ENCODE measurements around the gene UAP1L1.
"Not testable (repeated sequence)": the region's sequence is repeated elsewhere in the genome, so short reads cannot be mapped to it uniquely, and the experiment has no call there.

UAP1L1 gene, protein sequence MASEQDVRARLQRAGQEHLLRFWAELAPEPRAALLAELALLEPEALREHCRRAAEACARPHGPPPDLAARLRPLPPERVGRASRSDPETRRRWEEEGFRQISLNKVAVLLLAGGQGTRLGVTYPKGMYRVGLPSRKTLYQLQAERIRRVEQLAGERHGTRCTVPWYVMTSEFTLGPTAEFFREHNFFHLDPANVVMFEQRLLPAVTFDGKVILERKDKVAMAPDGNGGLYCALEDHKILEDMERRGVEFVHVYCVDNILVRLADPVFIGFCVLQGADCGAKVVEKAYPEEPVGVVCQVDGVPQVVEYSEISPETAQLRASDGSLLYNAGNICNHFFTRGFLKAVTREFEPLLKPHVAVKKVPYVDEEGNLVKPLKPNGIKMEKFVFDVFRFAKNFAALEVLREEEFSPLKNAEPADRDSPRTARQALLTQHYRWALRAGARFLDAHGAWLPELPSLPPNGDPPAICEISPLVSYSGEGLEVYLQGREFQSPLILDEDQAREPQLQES

DNA sequence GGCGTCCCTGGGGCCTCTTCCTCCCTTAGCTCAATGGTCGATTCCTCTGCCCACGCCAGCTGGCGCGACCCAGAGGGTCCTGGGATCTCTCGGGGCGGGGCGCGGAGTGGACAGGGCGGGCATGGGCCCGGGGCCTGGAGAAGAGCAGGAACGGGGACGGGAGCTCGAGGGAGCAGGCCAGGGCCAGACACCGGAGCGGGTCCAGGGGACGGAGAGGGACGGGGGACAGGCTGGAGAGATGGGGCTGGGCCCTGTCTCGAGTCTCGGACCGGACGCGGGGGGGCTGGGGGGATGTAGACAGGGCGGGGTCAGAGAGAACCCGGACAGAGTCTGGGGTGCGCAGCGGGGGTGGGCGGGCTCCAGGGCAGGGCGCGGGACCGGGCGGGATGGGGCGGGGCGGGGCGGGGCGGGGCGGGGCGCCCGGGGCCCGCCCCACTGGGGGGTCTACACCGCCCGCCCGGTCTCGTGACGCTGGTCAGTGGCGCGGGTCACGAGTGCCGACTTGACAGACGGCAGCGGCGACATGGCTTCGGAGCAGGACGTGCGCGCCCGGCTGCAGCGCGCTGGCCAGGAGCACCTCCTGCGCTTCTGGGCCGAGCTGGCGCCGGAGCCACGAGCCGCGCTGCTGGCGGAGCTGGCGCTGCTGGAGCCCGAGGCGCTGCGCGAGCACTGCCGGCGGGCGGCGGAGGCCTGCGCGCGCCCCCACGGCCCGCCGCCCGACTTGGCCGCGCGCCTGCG lies at the start of gene UAP1L1:
TSS of gene UAP1L1 (plus strand) at position 508 of the 738 bp plus-strand sequence. CDS start at position 524, 16 bp downstream.
- FAIRE-seq: peak; percentile 89
- peak; percentile 62 for DNase-seq (ENCODE audit: low spot score)

DNA sequence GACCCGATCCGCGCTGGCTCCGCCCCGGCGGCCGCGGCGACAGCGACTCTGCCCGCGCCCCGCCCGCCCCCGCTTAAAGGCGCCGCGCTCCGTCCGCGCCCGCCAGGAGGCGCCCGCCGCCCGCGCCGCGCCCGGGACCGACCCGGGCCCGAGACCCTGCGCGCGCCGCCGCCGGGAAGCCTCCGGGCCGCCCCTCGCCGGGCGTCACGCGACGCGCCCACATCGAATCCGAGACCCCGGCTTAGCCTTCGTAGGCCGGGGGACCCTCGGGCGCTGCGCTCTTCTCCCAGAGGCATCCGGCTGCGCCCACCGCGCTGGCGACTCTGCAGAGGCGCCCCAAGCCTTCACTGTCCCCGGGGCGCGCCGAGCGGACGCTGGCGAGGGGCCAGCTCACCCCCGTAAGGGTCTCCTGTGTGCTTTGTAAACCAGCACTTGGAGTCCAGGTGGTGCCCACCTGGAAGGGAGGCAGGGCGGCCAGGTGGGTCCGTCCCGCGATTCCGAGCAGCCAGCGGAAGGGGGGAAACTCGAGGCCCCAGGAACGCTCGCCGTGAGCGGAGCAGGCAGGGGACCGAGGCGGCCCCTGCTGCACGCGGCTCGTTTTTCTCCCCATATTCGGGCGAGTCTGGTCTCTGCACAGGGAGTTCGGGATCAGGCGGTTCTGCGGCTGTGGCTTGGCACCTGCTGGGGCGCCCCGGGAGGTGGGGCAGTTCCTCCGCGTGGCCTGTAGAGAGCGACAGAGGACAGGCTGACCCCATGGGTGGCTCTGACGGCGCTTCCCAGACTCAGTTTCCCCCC lies 48.9 kb upstream of the UAP1L1 start:
- FAIRE-seq (no peak), DNase-seq (ENCODE audit: low spot score) (peak; percentile 86)

DNA sequence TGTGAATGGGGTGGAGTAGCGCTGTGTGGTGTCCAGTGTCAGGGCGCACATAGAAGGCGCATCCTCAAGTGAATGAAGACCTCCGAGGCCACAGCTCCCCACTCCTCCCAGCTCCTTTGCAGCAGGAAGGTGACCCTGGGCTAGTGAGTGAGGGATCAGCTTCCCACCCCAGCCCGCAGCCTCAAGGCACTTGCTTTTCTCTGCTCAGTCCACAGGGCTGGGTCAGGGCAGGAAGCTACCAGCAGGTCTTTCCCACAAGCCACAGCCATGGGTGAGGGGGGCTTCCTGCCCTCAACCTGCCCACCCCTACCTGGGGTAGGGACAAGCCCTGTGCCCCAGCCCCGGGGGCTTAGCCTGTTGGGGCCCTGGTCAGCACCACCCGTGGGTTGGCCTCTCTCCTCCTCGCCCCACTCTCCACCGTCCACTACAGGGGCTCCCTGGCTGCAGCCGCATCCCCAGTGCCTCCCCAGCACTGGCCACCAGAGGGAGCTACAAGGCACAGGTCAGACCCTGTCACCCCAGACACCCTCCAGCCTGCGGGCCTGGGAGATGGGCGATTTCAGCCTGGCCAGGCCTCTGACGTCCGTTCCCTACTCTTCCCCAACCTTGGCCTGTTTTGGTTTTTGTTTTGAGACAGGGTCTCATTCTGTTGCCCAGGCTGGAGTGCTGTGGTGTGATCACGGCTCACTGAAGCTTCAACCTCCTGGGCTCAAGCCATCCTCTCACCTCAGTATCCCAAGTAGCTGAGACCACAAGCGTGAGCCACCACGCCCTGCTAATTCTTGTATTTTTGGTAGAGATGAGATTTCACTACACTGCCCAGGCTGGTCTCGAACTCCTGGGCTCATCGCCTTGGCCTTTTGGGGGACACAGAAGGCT lies 48.0 kb upstream of the UAP1L1 start:
- peak; percentile 70 for DNase-seq (ENCODE audit: low spot score)
- peak; percentile 77 for FAIRE-seq

DNA sequence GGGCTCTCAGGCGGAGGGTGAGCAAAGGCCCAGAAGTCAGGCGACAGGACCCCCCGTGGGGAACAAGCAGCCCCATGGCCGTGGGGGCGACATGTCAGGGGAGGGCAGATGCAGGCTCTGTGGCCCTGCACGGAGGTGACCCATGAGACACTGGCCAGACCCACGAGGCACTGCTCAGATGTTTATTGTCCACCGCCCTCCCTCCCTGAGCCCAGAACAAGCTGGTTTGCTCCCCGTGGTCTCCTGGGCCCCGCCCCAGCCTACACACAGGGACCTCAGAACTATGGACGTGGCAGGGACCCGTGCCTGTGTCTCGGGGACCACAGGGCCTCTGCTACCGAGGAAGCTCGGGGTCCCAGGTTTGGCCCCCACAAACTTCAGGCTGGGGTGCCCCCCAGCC lies 47.3 kb upstream of the UAP1L1 start:
- DNase-seq (ENCODE audit: low spot score) (no peak), FAIRE-seq (no peak)

DNA sequence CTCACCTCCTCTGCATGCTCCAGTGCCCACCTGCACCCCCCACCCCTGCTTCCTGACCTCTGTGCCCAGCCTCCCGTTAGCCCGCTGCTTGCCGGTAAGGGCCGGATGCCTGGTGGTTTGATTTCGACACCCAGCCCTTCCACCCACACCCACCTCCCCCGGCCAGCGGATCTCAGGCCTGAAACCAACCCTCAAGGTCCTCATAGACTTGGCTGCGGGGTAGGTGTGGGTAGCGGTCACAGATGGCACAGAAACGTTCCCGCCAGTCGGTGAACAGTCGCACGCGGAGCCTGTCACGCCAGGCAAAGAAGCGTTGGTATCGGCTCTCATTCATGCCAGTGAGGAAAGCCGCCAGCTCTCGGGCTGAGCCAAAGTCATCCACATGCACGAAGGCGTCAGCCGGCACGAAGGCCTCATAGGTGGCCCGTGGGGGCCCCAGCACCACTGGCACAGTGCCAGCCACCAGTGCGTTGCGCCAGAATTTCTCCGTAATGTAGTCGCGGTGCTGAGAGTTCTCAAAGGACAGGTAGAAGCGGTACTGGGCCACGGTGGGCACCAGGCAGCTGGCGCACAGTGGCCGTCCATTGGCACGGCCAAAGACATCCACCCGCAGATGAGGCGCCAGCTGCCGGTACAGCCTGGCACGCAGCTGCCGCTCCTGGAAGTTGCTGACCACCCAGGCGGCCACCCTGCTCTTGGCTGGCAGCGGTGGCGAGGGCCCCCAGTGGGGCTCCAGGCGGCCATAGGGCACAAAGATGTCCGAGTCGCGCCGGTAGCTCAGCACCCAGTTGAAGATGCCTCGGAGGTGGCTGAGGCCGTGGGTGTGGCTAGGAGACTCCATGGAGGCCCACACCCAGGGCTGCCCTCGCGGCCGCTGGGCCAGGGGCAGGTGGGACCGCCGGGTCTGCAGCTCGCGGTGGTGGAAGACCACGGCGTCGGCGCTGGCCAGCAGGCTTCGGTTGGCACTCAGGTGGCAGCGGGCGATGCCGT lies 46.5 kb upstream of the UAP1L1 start:
- FAIRE-seq (no peak), DNase-seq (ENCODE audit: low spot score) (no peak)

DNA sequence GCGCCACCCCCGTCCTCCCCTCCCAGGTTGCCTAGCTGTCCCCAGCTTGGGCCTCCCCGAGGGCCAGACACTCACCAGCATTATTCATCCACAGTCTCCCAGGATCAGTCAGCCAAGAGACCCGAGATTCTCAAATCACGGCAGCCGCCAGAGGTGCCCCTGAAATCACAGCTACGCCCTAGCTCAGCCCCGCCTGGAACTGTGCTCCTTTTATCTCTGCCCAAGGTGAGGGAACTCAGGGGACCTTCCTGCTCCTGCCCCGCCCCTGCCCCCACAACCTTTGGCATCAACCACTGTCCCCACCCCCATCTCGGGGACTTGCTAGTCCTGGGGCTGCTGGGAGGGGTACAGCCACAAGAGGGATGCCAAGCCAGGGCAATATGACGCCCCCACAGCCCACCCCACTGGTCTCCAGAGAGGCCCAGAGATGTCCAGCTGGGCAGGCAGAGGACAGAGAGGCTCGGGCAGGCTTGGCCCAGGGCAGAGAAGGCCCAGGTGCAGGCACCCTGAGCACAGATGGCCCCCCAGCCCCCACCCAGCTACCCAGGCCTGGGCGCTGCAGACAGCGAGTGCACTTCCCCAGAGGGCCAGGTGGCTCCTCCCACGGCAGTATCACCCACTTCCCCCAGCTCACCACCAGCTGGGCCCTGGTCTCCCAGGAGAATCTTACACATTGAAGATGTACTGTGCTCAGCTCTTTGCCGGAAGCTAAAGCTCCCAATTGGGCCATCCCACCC lies 45.2 kb upstream of the UAP1L1 start, which contains the start of gene FUT7:
TSS of gene FUT7 (minus strand) at position 185 of the 737 bp plus-strand sequence. CDS start at position 88, 97 bp downstream.
- FAIRE-seq (no peak), DNase-seq (ENCODE audit: low spot score) (no peak)

DNA sequence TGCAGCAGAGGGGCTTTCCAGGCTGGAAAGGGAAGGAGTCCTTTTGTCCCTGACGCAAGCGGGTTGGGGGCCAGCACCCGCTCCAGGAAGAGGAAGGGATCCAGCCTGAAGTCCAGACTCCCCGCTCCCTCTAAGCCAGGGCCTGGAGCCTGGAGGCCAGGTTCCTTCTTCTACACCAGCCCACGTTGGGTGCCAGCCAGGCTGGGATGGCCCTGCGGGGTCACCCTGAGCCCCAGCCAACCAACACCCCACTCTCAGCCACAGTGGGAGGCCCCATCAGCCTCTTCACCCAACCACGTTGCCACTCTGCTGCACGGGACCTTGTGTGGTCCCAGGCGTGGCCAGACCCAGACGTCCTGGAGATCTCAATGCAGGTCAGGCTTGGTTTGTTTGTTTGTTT lies 44.5 kb upstream of the UAP1L1 start:
- no peak for DNase-seq (ENCODE audit: low spot score)
- FAIRE-seq: no peak

DNA sequence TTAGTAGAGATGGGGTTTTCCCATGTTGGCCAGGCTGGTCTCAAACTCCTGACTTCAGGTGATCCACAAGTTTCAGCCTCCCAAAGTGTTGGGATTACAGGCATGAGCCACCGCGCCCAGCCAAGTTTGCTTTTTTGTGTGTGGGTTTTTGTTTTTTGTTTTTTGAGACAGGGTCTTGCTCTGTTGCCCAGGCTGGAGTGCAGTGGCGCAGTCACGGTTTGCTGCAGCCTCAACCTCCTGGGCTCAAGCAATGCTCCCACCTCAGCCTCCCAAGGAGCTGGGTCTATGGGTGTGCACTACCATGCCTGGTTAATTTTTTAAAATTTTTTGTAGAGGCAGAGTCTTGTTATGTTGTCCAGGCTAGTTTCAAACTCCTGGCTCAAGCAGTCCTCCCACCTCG lies 43.8 kb upstream of the UAP1L1 start:
- not testable (repeated sequence) for DNase-seq (ENCODE audit: low spot score); FAIRE-seq

DNA sequence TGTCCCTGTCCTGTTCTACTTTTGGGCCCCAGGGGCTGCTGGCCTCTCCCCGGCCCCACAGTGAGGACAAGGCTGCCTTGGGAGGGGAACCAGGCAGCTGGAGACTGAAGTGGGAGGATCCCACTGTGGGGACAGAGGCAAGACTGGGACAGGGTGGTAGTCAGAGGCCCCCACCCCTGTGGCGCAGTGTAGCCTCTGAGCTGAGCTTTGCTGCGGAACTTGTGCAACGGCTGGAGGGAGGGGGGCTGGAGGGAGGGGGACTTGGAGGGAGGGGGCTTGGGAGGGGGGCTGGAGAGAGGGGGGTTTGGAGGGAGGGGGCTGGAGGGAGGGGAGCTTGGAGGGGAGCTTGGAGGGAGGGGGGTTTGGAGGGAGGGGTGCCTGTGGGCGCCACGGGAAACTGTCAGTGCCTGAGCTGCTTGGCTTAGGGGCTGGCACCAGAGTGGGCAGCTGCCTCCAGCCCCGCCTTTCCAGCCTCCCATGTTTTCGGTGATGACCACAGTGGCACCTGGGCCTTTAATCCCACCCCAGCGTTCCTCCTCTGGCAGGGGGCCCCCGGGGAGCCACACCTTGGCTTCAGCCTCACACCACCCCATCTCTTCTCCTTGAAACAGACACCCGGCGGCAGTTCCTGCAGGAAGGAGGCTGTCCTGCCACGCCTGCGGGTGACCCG lies 43.1 kb upstream of the UAP1L1 start:
- no peak for FAIRE-seq
- DNase-seq (ENCODE audit: low spot score): no peak

DNA sequence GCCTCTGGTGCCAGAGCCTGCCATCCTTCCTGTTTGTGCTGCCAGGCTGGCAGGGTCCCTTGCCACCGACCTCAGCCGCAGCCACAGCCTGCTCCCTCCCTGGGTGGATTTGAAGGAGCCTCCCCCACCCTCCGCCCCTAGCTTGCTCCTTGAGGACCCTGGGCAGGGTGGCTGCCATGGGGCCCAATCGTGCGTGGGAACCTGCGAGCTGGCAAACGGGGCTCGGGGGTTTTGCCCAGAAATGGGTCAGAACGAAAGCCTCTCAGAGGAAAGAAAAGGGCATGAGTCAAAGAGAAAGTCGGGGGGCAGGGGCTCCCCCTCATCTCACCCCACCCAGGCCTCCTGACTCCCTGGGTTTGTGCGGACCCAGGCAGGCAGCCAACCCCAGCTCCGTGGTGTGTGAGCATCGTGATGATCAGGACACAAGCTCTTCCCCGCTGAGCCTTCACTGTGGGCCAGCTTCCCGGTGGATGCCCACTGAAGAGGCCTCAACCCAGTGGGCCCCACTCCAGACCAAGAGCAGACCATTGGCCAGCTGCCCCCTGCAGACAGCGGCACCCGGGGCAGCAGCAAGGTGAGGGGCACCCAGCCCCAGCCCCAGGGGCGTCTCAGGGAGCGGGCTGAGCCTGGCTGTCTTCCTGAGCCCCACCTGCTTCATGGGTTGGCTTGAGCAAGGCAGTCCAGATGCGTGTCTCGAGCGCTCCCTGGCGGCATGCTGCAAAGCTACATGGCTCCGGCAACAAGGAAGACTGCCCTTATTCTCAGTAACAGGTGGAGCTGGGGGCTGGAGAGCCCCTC lies 42.4 kb upstream of the UAP1L1 start:
- FAIRE-seq (no peak), DNase-seq (ENCODE audit: low spot score) (peak; percentile 83)

DNA sequence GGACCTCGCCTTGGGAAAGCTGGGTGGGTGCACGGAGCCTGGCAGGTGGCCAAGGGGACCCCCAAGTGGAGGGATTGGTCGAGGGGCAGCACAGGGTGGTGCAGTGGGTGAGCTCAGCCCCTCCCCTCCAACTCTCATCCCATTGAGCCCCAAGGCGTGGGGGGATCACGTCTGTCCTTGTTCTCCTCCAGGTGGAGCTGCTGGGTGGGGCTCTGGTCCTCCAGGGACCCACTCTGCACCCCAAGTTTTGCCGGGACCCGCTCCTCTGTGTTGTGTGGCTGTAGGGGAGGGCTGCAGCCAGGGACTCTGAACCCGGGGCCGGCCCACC lies 41.8 kb upstream of the UAP1L1 start:
- FAIRE-seq: no peak
- DNase-seq (ENCODE audit: low spot score): no peak

DNA sequence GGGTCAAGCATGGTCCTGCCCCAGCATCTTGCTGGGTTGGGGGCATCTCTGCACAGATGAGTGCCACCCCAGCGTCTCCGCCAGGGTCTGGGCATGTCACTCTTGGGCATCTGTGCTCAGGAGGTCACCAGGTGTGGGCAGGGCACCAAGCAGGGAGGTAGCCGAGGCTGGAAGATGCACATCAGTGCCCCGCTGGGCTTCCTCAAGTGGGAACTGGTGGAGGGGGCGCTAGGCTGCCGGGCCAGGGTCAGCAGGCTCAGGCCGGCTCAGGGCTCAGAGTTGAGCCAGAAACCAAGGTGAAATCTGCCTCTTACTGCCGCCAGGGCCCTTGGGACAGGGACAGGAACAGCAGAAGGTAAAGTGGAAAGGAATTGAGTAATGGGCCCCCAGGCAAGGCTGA lies 41.4 kb upstream of the UAP1L1 start:
- no peak for DNase-seq (ENCODE audit: low spot score)
- FAIRE-seq: no peak

DNA sequence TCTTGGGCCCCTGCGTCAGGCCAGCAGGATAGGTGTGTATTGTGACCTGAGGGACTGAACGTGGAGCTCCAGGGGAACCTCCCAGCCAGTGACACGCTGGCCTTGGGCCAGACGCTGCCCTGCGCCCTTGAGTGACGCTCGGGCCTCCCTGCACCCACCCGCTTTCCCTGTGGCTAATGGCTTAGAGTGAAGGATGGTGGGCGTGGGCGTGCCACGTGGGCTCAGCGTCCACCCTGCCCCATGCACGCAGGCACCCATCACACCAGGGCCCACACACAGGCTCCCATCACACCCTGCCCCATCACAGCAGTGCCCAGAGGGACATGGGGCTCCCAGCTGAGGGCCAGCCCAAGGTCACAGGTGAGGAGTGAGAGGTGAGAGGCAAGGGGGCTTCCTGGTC lies 40.3 kb upstream of the UAP1L1 start:
- DNase-seq (ENCODE audit: low spot score): no peak
- FAIRE-seq: no peak

DNA sequence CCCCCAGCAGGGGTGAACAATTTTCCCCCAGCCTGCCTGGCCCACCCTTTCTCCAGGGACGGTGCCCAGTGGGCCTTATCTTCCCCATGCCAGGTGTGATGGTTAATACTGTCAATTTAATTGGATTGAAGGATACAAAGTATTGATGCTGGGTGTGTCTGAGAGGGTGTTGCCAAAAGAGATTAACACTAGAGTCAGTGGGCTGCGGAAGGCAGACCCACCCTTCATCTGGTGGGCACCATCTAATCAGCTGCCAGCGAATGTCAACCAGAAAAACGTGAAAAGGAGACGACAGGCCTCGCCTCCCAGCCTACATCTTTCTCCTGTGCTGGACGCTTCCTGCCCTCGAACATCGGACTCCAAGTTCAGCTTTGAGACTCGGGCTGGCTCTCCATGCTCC lies 39.8 kb upstream of the UAP1L1 start:
- FAIRE-seq (no peak), DNase-seq (ENCODE audit: low spot score) (no peak)

DNA sequence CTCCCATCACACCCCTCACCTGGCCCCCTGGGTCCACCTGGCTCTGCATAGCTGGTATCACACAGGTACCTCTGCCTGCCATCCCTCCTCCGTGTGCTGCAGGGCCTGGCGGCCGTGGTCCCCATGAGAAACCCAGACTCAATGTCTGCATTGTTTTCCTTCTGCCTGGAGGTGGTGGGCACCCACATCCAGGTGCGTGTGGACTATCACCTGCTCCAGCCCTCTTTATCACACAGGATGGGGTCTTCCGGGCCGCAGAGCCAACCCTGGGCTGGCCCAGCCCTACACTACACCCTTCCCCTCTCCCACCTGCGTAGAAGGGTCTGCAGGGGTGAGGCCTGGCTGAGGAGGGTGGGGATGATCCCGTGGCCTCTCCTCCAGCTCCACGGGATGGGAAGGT lies 38.4 kb upstream of the UAP1L1 start:
- FAIRE-seq (no peak), DNase-seq (ENCODE audit: low spot score) (no peak)

DNA sequence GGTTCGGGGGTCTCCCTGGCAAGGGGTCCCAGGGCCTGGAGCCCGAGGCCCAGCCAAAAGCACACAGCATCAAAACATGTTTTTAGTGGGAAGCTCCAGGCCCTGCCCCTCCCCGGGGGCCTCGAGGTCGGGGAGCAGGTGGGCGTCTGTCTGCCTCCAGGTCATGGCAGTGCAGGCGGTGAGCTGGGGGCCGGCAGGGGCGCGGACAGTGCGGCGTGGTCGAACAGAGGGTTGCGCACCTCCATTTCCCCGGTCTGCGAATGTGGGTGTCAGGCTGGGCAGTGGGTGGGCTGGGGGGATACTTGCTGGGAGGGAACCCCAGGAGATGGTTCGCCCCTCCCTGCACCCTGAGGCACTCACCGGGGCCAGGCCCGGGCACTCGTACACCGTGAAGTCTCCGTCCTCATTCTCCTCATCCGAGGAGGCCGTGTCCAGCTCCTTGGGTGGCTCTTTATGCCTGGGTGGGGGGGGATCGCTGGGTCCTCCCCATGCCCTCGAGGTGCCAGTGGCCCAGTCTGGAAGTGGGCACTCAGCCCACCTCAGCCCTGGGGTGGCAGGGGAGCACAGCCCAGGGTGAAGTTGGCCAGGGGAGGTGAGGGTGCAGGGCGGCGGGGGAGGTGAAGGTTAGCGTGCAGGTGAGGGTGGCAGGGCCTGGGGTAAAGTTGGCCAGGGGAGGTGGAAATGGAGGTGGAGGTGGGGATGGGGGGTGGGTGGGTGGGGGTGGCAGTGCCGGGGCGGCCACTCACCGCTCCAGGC lies 37.5 kb upstream of the UAP1L1 start:
- FAIRE-seq (no peak), DNase-seq (ENCODE audit: low spot score) (no peak)

DNA sequence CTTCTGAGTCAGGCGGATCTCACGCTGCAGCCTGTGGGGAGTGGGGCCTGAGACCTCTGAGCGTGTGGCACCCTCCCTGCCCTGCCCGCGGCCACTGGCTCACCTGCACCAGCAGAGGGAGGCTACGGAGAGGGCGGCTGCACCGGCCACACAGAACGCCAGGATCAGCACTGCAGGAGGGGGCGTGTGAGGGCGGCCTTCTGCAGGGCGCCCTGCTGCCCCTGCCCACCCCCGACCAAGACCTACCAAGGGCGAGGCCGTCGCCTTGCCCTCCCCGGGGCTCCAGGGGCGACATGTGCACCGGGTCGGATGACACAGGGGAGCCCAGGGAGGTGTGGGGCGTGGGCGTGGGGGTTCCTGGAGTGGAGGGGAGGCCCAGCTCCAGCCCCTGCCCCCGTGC lies 36.7 kb upstream of the UAP1L1 start:
- DNase-seq (ENCODE audit: low spot score) (no peak), FAIRE-seq (no peak)
